Activated naive CD8-positive, alpha-beta T cell treated with anti-CD3 and anti-CD28 coated beads, Interleukin-2, amount 50 U/mL, for 24 hours (primary cell): Measurements from ENCODE around the gene GUCA2A.

Source experiments
- ATAC-seq: fragments of 150-1000 bp; cut with Tn5 transposase; one replicate; pipeline ENCODE4 v1.10.0; 2021
- DNase-seq: peaks from one replicate; pipeline ENCODE4 v3.0.0; 2021
- H3K27ac Mint-ChIP-seq: one replicate; pipeline ENCODE4 v1.8.0; 2021; ENCODE audit warnings: mild to moderate bottlenecking, mixed read lengths
- H3K27me3 Mint-ChIP-seq: one replicate; pipeline ENCODE4 v1.8.0; 2021; ENCODE audit warnings: mixed read lengths
- H3K36me3 Mint-ChIP-seq: one replicate; pipeline ENCODE4 v1.8.0; 2021; ENCODE audit warnings: low read depth, mixed read lengths
- H3K4me1 Mint-ChIP-seq: one replicate; pipeline ENCODE4 v1.8.0; 2021; ENCODE audit warnings: mixed read lengths
- H3K4me3 Mint-ChIP-seq: one replicate; pipeline ENCODE4 v1.8.0; 2021; ENCODE audit warnings: mild to moderate bottlenecking, moderate library complexity, mixed read lengths
- H3K9me3 Mint-ChIP-seq: one replicate; pipeline ENCODE4 v1.8.0; 2021; ENCODE audit warnings: mixed read lengths

GUCA2A gene

DNA sequence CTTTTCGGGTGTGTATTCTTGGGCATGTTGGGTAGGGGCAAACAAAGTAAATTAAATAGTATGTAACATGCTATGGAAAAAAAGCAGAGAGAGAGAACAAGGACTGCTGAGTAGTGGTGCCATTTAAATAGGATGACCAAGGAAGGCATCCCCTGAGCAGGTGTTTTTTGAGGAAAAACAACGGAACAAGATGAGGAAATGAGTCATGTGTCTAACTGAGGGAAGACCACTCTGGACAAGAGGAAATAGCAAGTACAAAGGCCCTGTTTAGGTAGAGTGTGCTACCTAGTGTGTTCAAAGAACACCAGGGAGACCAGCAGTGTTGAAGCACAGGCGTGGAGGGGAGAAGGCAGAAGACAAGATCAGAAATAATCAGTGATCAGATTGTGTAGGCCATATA, 20.1 kb upstream of the GUCA2A start:
- DNase-seq, result no peak
- peak overlapping the region; percentile 57 for H3K27ac Mint-ChIP-seq
- no peaks in the 10 kb centered on the region for H3K27me3 Mint-ChIP-seq
- H3K4me1 Mint-ChIP-seq, result no peaks in the 10 kb centered on the region
- no peaks in the 10 kb centered on the region for H3K9me3 Mint-ChIP-seq
- no peak for ATAC-seq
- H3K36me3 Mint-ChIP-seq, result peaks cover 29% of the 10 kb centered on the region
- no peak overlapping the region for H3K4me3 Mint-ChIP-seq

DNA sequence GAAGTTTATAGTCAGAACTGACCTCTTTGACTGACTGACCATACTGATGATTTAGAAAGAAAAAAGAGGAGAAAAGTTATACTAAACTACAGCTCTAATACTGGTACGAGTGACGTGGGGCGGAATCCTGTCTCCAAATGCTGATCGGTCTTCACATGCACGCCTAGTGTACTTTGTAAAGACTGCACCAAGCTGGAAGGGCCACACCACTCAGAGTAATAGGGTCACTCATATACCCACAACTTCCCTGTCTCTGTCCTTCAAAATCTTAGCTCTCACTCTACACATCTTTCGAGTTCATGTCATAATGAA, 19.4 kb upstream of the GUCA2A start:
- H3K27ac Mint-ChIP-seq, result no peak overlapping the region
- DNase-seq (no peak), ATAC-seq (no peak)
- H3K36me3 Mint-ChIP-seq, result peaks cover 28% of the 10 kb centered on the region
- H3K27me3 Mint-ChIP-seq, result no peaks in the 10 kb centered on the region
- H3K4me3 Mint-ChIP-seq, result no peak overlapping the region
- no peaks in the 10 kb centered on the region for H3K4me1 Mint-ChIP-seq
- no peaks in the 10 kb centered on the region for H3K9me3 Mint-ChIP-seq

DNA sequence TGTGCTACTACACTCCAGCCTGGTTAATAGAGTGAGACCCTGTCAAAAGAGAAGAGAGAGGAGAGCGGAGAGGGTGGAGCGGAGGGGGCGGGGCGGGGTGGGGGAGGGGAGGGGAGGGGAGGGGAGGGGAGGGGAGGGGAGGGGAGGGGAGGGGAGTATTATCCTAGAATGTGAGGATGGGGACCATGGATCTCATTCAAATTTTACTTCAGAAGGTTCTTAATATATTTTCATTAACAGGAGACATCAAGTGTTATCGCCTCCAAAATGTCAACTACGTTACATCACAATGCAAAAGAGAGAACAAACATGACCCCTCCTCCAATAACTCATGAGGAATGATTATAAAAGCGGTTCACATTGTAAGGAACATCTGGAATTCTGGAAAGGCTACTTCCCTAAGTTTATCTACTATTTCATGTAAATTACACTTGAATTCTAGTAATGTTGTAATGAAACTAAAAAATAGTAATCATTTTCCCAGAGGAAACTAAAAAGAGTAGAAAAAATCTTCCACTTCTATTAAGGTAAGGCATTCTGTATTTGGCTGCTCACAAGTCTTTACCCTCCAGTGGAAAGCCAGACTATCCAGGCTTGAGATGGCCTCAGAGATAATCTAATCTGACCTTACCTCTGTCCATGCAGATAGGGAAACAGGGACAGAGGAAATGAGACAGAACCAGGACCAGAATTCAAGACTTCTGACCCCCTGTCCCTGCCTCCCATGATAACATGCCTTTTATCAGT, 18.8 kb upstream of the GUCA2A start:
- H3K27ac Mint-ChIP-seq, result no peak overlapping the region
- H3K4me3 Mint-ChIP-seq, result no peak overlapping the region
- no peak for ATAC-seq
- no peak for DNase-seq
- no peaks in the 10 kb centered on the region for H3K27me3 Mint-ChIP-seq
- H3K4me1 Mint-ChIP-seq, result no peaks in the 10 kb centered on the region
- no peaks in the 10 kb centered on the region for H3K9me3 Mint-ChIP-seq
- peaks cover 26% of the 10 kb centered on the region for H3K36me3 Mint-ChIP-seq

DNA sequence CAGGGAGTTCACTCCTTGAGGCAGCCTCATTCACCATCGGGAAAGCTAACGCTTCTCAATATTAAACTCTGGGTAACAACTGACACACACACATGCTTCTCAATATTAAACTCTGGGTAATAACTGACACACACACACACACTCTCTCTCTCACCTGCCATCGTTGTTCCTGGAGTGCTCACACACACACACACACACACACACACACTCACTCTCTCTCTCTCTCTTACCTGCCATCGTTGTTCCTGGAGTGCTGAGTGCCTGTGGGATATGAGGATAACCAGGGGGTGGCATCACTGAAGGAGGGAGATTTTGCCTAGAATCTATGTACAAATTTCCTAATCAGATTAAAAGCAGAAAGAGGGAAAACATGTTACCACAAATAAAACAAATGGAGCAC, 17.1 kb upstream of the GUCA2A start:
- peak overlapping the region; percentile 37 for H3K27ac Mint-ChIP-seq
- peaks cover 18% of the 10 kb centered on the region for H3K36me3 Mint-ChIP-seq
- H3K4me1 Mint-ChIP-seq, result no peaks in the 10 kb centered on the region
- H3K27me3 Mint-ChIP-seq, result no peaks in the 10 kb centered on the region
- no peaks in the 10 kb centered on the region for H3K9me3 Mint-ChIP-seq
- no peak overlapping the region for H3K4me3 Mint-ChIP-seq
- DNase-seq (no peak), ATAC-seq (no peak)

DNA sequence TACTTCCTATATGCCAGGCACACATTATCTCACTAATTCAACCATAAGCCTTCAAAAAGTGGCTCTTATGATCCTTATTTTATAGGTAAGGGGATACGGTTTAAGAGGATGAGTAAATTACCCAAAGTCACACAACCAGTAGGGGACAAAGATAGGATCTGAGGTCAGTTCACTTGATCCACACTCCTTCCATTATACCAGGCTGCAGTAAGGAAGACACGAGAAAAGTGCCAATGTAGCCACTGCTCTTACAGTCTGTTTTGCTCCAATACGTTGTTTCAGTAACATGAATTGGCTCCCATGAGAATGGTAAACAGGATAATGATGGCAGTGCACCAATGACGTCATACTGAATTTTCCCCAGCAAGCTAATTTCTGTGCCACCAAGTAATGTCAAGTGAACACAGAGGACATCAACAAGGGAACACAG, 15.4 kb upstream of the GUCA2A start:
- Mint-ChIP-seq H3K36me3 (peaks cover 13% of the 10 kb centered on the region), H3K4me3 (no peak overlapping the region), H3K27ac (no peak overlapping the region), H3K27me3 (no peaks in the 10 kb centered on the region), H3K9me3 (no peaks in the 10 kb centered on the region), H3K4me1 (no peaks in the 10 kb centered on the region)
- no peak for DNase-seq
- no peak for ATAC-seq

DNA sequence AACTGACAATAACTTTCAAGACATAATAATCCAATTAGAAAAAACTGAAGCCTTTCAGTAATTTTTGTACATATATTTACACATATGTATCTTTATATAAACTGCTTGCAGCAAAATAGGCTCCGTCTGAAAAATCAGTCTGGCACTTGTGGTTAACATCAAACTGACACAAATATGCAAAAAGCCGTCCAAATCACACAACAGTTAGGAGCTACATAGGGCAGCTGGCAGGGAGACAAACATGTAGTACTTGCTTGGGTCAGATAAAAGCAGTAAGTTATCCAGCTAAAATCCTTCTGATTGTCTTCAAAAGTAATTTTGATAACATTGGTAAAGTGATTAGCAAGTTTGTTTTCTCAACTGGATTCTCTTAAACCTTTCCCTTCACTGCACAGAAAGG, 14.7 kb upstream of the GUCA2A start:
- no peak for ATAC-seq
- H3K36me3 Mint-ChIP-seq, result peaks cover 7% of the 10 kb centered on the region
- H3K27me3 Mint-ChIP-seq, result no peaks in the 10 kb centered on the region
- DNase-seq, result no peak
- H3K4me1 Mint-ChIP-seq, result no peaks in the 10 kb centered on the region
- no peak overlapping the region for H3K27ac Mint-ChIP-seq
- no peak overlapping the region for H3K4me3 Mint-ChIP-seq
- no peaks in the 10 kb centered on the region for H3K9me3 Mint-ChIP-seq

DNA sequence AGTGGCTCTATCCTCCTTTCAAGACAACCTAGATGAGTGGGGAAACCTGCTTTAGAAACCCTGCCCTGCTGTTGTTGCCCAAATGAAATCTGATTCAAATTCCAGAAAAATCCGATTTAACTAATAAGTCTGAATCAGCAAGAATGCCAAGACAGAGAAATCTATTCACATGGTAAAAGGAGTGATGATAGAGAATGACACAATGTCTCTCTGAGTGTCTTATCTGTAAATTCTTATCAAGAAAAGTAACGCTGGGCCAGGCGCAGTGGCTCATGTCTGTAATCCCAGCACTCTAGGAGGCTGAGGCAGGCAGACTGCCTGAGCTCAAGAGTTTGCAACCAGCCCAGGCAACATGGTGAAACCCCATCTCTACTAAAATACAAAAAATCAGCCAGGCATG, 13.7 kb upstream of the GUCA2A start:
- Mint-ChIP-seq H3K36me3 (peaks cover 7% of the 10 kb centered on the region), H3K4me1 (no peaks in the 10 kb centered on the region), H3K9me3 (no peaks in the 10 kb centered on the region), H3K4me3 (no peak overlapping the region), H3K27ac (no peak overlapping the region), H3K27me3 (no peaks in the 10 kb centered on the region)
- DNase-seq, result no peak
- no peak for ATAC-seq

DNA sequence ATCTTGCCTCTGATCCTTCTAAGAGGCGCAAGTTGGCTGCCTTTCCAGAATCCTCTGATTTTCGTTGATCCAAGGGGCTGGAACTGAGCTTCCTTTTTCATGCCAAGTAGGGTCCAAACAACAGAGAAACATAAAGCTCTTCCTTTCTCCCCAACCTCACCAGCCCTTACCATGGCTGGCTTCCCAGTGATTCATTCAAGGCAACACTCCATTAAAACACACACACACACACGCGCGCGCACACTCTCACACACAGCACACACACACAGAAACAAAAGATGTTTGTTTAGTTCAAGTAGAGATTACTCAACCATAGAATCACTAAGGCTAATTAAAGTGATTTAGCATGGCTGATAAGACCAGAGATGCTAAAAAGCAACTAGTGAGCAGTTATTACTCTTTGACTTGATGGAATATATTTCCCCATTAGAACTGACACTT, 13.0 kb upstream of the GUCA2A start:
- Mint-ChIP-seq H3K4me3 (no peak overlapping the region), H3K9me3 (no peaks in the 10 kb centered on the region), H3K36me3 (peaks cover 7% of the 10 kb centered on the region), H3K27ac (no peak overlapping the region), H3K4me1 (no peaks in the 10 kb centered on the region), H3K27me3 (no peaks in the 10 kb centered on the region)
- DNase-seq (no peak), ATAC-seq (no peak)

DNA sequence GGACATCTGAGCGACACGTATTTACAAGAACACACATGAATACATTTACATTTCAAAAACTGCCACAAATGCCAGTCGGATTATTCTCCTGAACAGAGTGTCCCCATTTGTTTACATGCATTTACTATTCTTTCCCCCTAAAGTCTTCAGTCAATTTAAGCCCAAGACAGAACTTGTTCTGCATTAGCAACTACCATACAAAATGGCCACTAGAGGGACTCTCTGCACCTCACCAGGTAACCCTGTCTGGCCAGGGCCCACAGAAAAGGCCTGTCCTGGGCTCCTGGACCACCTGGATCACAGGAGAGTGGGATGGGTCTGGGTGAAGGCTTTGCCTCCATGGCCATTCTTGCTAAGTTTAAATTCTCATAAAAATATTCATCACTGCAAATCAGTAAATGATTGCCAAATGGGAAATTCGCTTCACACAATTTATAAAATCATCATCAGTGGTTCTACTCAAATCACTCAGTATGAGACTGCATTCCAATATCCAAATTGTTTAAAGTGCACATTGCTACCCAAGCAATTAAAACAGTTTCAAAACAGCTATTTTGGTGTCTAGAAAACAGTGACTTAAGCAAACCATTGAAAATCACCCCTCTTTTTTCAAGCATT, 12.5 kb upstream of the GUCA2A start:
- DNase-seq, result no peak
- Mint-ChIP-seq H3K36me3 (peaks cover 7% of the 10 kb centered on the region), H3K4me1 (no peaks in the 10 kb centered on the region), H3K9me3 (no peaks in the 10 kb centered on the region), H3K27ac (no peak overlapping the region), H3K4me3 (no peak overlapping the region), H3K27me3 (no peaks in the 10 kb centered on the region)
- ATAC-seq, result no peak

DNA sequence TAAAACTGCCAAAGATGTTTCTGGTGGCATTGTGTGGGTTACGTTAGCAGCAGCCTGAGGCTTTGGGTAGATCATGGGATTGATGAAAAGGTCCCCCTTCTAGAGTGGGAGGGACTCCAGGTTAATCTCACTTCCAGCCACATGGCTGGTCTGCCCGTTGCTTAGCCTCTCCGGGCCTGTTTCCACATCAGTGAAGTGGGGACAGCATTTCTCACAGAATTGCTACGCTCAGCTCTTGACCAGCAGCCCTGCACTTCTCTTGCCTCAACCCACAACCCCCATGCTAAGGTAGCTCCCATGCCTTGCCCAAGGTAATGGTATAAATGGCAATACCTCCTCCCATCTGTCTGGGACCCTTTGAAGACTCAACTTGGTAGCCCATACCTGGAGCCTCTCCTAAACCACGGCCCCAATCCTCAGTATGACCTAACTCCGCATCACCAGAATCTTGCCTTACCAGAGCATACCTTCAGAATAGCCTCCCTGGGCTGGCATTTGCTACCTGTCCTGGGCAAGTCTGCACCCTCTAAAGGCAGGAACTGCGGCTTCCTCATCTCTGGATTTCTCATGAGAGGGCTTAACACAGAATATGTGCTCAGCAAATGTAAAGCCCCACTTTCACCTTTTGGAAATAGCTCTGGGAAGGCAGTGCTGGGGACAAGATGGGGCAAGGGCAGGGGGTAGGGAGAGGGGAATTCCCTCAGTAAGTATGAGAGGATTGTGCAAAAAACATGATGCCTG, 10.9 kb upstream of the GUCA2A start:
- H3K36me3 Mint-ChIP-seq, result peaks cover 4% of the 10 kb centered on the region
- H3K27me3 Mint-ChIP-seq, result no peaks in the 10 kb centered on the region
- ATAC-seq (no peak), DNase-seq (no peak)
- no peak overlapping the region for H3K4me3 Mint-ChIP-seq
- no peaks in the 10 kb centered on the region for H3K9me3 Mint-ChIP-seq
- no peak overlapping the region for H3K27ac Mint-ChIP-seq
- no peaks in the 10 kb centered on the region for H3K4me1 Mint-ChIP-seq

DNA sequence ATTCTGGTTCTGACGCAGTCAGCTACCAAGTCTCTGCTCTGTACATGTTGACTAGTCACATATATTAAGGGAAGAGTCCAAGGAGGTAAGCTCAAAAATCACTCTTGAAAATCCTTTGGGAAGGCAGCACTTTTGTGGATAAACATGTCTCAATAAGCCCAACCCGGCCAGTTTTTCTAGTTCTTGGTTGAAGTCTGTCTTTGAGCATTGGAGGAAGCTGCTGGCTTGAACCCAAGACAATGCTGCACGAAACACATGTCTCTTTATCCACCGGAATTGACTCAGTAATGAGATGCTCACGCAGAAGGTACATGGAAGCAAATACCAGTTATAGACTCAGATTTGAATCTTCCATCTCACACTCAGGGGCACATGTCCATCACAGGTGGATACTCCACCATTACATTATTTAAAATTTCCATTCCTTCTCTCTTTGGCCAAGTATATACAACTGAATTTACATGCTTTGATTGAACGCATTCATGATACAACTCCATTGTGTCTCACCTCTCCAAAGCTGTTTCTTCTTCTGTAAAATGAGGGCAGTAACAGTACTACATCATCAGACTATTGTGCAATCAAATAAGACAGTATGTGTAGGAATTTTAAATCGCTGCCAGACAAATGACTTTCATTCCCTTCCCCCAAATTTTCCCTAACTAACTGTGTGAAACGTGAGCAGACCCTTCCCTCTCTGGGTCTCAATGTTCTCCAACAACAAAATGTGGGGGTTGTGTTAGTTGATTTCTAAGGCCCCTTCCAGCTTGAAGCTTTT, 9.6 kb upstream of the GUCA2A start:
- DNase-seq, result no peak
- Mint-ChIP-seq H3K4me1 (no peaks in the 10 kb centered on the region), H3K4me3 (no peak overlapping the region), H3K27me3 (no peaks in the 10 kb centered on the region), H3K9me3 (no peaks in the 10 kb centered on the region), H3K36me3 (peaks cover 3% of the 10 kb centered on the region), H3K27ac (no peak overlapping the region)
- ATAC-seq, result no peak

DNA sequence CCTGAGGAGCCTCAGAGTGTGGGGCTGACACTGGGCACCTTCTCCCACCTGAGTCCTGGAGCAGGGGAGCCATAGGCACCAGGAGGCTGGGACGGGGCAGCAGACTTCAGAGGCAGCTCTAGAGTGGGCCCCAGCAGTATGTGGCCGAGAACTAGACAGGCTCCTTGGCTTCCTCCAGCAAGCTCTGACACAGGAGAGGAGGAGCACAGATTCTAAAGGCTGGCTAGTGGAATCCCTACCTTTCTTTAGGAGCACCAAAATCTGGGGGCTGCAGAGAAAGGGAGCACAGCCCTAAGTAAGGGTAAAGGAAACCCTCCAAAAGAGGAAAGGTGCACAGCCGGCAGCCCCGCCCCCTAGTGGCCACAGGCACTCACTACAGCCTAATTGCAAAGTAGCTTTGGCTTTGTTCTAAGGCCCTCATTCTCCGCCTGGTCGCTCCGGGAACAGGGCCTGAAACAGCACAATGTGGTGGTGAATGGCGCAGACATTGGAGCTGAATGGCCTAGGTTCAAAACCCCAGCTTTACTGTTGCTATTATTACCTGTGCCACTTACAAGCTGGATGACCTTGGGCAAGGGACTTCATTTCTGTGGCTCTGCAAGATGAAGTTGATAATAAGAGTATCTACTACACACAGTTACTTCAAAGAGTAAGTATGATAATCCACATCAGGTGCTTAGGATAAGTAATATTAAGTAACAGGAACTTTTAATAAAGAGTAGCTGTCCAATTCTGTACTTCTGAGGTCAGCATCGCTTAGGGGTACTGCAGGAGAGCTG, 8.8 kb upstream of the GUCA2A start:
- H3K27me3 Mint-ChIP-seq, result no peaks in the 10 kb centered on the region
- DNase-seq, result peak; percentile 72
- H3K4me3 Mint-ChIP-seq, result no peak overlapping the region
- no peak overlapping the region for H3K27ac Mint-ChIP-seq
- no peaks in the 10 kb centered on the region for H3K4me1 Mint-ChIP-seq
- peak; percentile 67 for ATAC-seq
- H3K36me3 Mint-ChIP-seq, result peaks cover 3% of the 10 kb centered on the region
- no peaks in the 10 kb centered on the region for H3K9me3 Mint-ChIP-seq

DNA sequence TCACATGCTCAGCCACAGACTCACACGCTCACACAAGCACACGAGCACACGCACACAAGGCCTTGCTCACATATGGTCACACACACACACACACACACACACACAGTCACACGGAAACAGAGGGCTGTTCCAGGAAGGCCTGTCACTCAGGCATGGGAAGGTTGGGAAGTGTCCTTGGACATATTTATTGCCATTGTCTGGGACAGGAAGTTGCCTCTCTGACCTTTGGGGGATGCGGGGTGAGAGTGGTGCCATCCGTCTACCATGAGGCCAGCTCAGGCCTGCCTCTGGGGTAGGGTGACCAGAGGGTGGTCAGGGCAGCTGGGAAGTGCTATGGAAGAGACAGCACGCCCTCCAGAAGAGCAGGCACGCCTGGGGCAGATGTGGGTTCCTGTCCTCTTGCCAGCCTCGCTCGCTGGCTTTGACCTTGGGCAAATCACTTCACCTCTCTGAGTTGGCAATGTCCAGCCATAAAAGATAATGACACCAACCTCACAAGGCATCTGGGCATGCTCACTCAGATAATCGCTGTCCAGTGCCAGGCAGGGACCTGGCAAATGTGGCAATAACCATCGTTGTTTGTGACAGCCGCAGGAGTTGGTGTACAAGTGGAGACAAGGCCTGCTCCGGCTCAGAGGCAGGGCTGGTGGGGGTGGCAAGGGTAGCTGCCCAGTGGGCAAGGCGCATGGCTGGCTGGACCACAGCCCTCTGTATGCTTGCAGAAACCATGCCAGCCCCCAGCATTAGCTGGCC, 8.0 kb upstream of the GUCA2A start:
- Mint-ChIP-seq H3K36me3 (peaks cover 3% of the 10 kb centered on the region), H3K4me1 (no peaks in the 10 kb centered on the region), H3K9me3 (no peaks in the 10 kb centered on the region), H3K27ac (no peak overlapping the region), H3K27me3 (no peaks in the 10 kb centered on the region), H3K4me3 (no peak overlapping the region)
- DNase-seq, result no peak
- no peak for ATAC-seq
